IMR-90 (cell line): ENCODE data around the gene RPL36A. TPM values are rescaled to one million over a fixed set of nuclear protein-coding genes. Genes with fewer than 3 reads are reported as not detected.

Experiments
- ATAC-seq: fragments of 200-7000 bp; cut with Tn5 transposase; 2 replicates; pipeline ENCODE4 v1.9.1; 2020; ENCODE audit warnings: low read depth, mild to moderate bottlenecking, moderate library complexity
- BruUV-seq: library from RNA; stranded (reverse); fragments of 400-500 nt; replicated peaks from 2 replicates; lab custom pipeline; 2021; lab: Mats Ljungman, UMichigan
- CTCF ChIA-PET: fragments of 300-600 bp; formaldehyde crosslinking; extraction: SDS; loops from one replicate; lab custom pipeline; 2021; ENCODE audit warnings: antibody characterized with exemption; lab: Yijun Ruan, JAX
- POLR2A ChIA-PET: fragments of 300-600 bp; sonication (Branson Sonifier 250); formaldehyde crosslinking; loops from one replicate; lab custom pipeline; 2022; ENCODE audit warnings: antibody characterized with exemption; ENCODE audit not compliant: unreplicated experiment; lab: Charles Lee
- DNase-seq: peaks from one replicate; pipeline ENCODE4 v3.0.0; 2013
- H2AFZ ChIP-seq: replicated peaks from 2 replicates; pipeline ENCODE3; 2013; ENCODE audit warnings: low read length, mild to moderate bottlenecking; ENCODE audit not compliant: poor library complexity
- H2AK5ac ChIP-seq: 2 replicates; pipeline ENCODE4 v1.6.1; 2013; ENCODE audit warnings: low read depth, low read length, inconsistent platforms
- H2AK9ac ChIP-seq: replicated peaks from 2 replicates; pipeline ENCODE3; 2013; ENCODE audit warnings: mild to moderate bottlenecking, low read depth, low read length, moderate library complexity; ENCODE audit not compliant: poor library complexity
- H2BK120ac ChIP-seq: 2 replicates; pipeline ENCODE4 v1.6.1; 2013; ENCODE audit warnings: low read depth, low read length, inconsistent platforms
- H2BK15ac ChIP-seq: 3 replicates; pipeline ENCODE4 v1.6.1; 2013; ENCODE audit warnings: low read depth, low read length, inconsistent platforms
- H2BK20ac ChIP-seq: 2 replicates; pipeline ENCODE4 v1.6.1; 2013; ENCODE audit warnings: low read depth, mild to moderate bottlenecking, inconsistent platforms, low read length, moderate library complexity
- H2BK5ac ChIP-seq: 2 replicates; pipeline ENCODE4 v1.6.1; 2013; ENCODE audit warnings: mild to moderate bottlenecking, low read depth, low read length, inconsistent platforms; ENCODE audit not compliant: poor library complexity, severe bottlenecking
- H3K14ac ChIP-seq: replicated peaks from 2 replicates; pipeline ENCODE4 v1.6.1; 2013; ENCODE audit warnings: low read depth, low read length, inconsistent platforms
- H3K18ac ChIP-seq: 2 replicates; pipeline ENCODE4 v1.6.1; 2013; ENCODE audit warnings: low read depth, low read length, control low read depth
- H3K23ac ChIP-seq: 2 replicates; pipeline ENCODE4 v1.6.1; 2013; ENCODE audit warnings: low read depth, low read length, inconsistent platforms
- H3K27ac ChIP-seq: 2 replicates; pipeline ENCODE4 v1.5.1; 2013; ENCODE audit warnings: mild to moderate bottlenecking, control low read depth, low read length; ENCODE audit not compliant: insufficient read depth
- H3K27me3 ChIP-seq: 2 replicates; pipeline ENCODE4 v1.6.1; 2013; ENCODE audit warnings: low read length; ENCODE audit not compliant: control insufficient read depth, insufficient read depth
- H3K36me3 ChIP-seq: 2 replicates; pipeline ENCODE4 v1.6.1; 2013; ENCODE audit warnings: low read length, mixed read lengths; ENCODE audit not compliant: control insufficient read depth, insufficient read depth
- H3K4ac ChIP-seq: 2 replicates; pipeline ENCODE4 v1.6.1; 2013; ENCODE audit warnings: low read depth, low read length, inconsistent platforms
- H3K4me1 ChIP-seq: 2 replicates; pipeline ENCODE4 v1.6.1; 2013; ENCODE audit warnings: low read length, mixed read lengths; ENCODE audit not compliant: control insufficient read depth, insufficient read depth
- H3K4me2 ChIP-seq: 2 replicates; pipeline ENCODE4 v1.6.1; 2013; ENCODE audit warnings: low read depth, mild to moderate bottlenecking, control low read depth, low read length, moderate library complexity
- H3K4me3 ChIP-seq: 2 replicates; pipeline ENCODE4 v1.5.1; 2013; ENCODE audit warnings: low read depth, mild to moderate bottlenecking, control low read depth, low read length, moderate library complexity; ENCODE audit not compliant: insufficient read depth
- H3K56ac ChIP-seq: 2 replicates; pipeline ENCODE4 v1.6.1; 2013; ENCODE audit warnings: low read length, inconsistent platforms; ENCODE audit not compliant: insufficient read depth; ENCODE audit errors: extremely low read depth
- H3K79me1 ChIP-seq, 2 experiments: 2 replicates each; pipeline ENCODE4 v1.6.1; 2013; ENCODE audit warnings: low read length in 2 of 2, inconsistent platforms in 1 of 2, low read depth in 1 of 2
- H3K9ac ChIP-seq: 2 replicates; pipeline ENCODE4 v1.6.1; 2013; ENCODE audit warnings: low read depth, low read length, control low read depth
- H3K9me1 ChIP-seq: 2 replicates; pipeline ENCODE4 v1.6.1; 2013; ENCODE audit warnings: low read length, inconsistent platforms; ENCODE audit not compliant: insufficient read depth
- H3K9me3 ChIP-seq: 2 replicates; pipeline ENCODE4 v1.6.1; 2013; ENCODE audit warnings: low read length; ENCODE audit not compliant: control insufficient read depth, insufficient read depth
- H4K20me1 ChIP-seq: 2 replicates; pipeline ENCODE4 v1.6.1; 2013; ENCODE audit warnings: low read length, inconsistent platforms; ENCODE audit not compliant: insufficient read depth
- H4K5ac ChIP-seq: 2 replicates; pipeline ENCODE4 v1.6.1; 2013; ENCODE audit warnings: mild to moderate bottlenecking, low read depth, low read length, control low read depth
- H4K8ac ChIP-seq, 2 experiments: 2 replicates each; pipeline ENCODE4 v1.6.1; 2013; ENCODE audit warnings: low read depth in 2 of 2, low read length in 2 of 2, control low read depth in 1 of 2, inconsistent platforms in 1 of 2
- H4K91ac ChIP-seq: 2 replicates; pipeline ENCODE4 v1.6.1; 2013; ENCODE audit warnings: low read depth, low read length, inconsistent platforms; ENCODE audit not compliant: insufficient read depth
- CTCF ChIP-seq: conservative IDR thresholded peaks from 2 replicates; pipeline ENCODE4 v1.5.1; 2012; ENCODE audit warnings: mild to moderate bottlenecking, low read depth, low read length, improper control_type of control experiment
- ELK1 ChIP-seq: fragments of 150-350 bp; IDR thresholded peaks from 2 replicates; pipeline ENCODE4 v1.6.1; 2016; ENCODE audit warnings: low read depth, mild to moderate bottlenecking, low read length, moderate library complexity, borderline replicate concordance
- MAZ ChIP-seq: IDR thresholded peaks from 2 replicates; pipeline ENCODE4 v1.6.1; 2012; ENCODE audit warnings: low read depth, mild to moderate bottlenecking, low read length, improper control_type of control experiment, moderate library complexity, borderline replicate concordance
- MXI1 ChIP-seq: IDR thresholded peaks from 2 replicates; pipeline ENCODE4 v1.6.1; 2012; ENCODE audit warnings: low read depth, mild to moderate bottlenecking, low read length, moderate library complexity, borderline replicate concordance
- POLR2A ChIP-seq: IDR thresholded peaks from 2 replicates; pipeline ENCODE4 v1.6.1; 2012; ENCODE audit warnings: mild to moderate bottlenecking, low read depth, low read length
- RCOR1 ChIP-seq: IDR thresholded peaks from 2 replicates; pipeline ENCODE4 v1.6.1; 2012; ENCODE audit warnings: mild to moderate bottlenecking, low read length, improper control_type of control experiment; ENCODE audit not compliant: insufficient replicate concordance
- WGBS, 2 experiments: methylation state at CpG; one replicate each; pipeline versions ENCODE4 v1.1.5 to v1.1.7; 2013; ENCODE audit warnings: missing lambda C conversion rate in 2 of 2; ENCODE audit not compliant: insufficient read length in 1 of 2; ENCODE audit errors: extremely low coverage in 2 of 2; 5-methylcytosine and 5-hydroxymethylcytosine counted together
- dilution Hi-C: fragments of 300-500 bp; cut with HindIII; formaldehyde crosslinking; loops from one replicate; pipeline ENCODE4 v1.14.3; 2018; ENCODE audit warnings: low sequenced_read_pairs; ENCODE audit not compliant: unreplicated experiment
- in situ Hi-C: fragments of 300-500 bp; cut with MboI; formaldehyde crosslinking; loops from 3 replicates; pipeline ENCODE4 v1.14.3; 2019; ENCODE audit warnings: low sequenced_read_pairs, inconsistent platforms, mixed read lengths
- intact Hi-C: fragments of 100-400 bp; cut with micrococcal nuclease; formaldehyde crosslinking; loops from 2 replicates; pipeline ENCODE4 v1.10.0; 2022
- polyA plus RNA-seq, 3 experiments: library from polyadenylated mRNA; depleted of rRNA; stranded (reverse); fragments of >200 nt; gene quantifications; 2 replicates each; pipeline ENCODE4 v1.2.3, GENCODE V29; 2012; ENCODE audit warnings: low replicate concordance in 1 of 3
- total RNA-seq: library from RNA; depleted of rRNA; stranded (reverse); fragments of >200 nt; gene quantifications from 2 replicates; pipeline ENCODE4 v1.2.3, GENCODE V29; 2012

RPL36A gene
- total and polyA plus RNA-seq, 2 of the 4 experiments (the other 2 are of a cell fraction): 677 to 2,412 TPM

GRCh38 chrX:101383679-101384205, 7.1 kb upstream of the RPL36A start:
- in situ Hi-C loops: no loop called here

More at GRCh38 chrX:101383679-101384205, 7.1 kb upstream of the RPL36A start:
- ChIA-PET POLR2A (no interaction called here), CTCF (no interaction called here)
- no peaks in the 10 kb centered on the region for H3K4me1 ChIP-seq
- H4K91ac ChIP-seq: no peak overlapping the region
- dilution Hi-C loops (no loop called here), intact Hi-C loops (no loop called here)
- H4K20me1 ChIP-seq: no peaks in the 10 kb centered on the region
- H3K56ac ChIP-seq: no peak overlapping the region
- H2AK5ac ChIP-seq: no peak overlapping the region
- no TSS peak for BruUV-seq
- no peak overlapping the region for H2BK120ac ChIP-seq
- H3K36me3 ChIP-seq: no peaks in the 10 kb centered on the region
- ATAC-seq (no peak), DNase-seq (no peak)
- peaks cover 15% of the 10 kb centered on the region for H3K27me3 ChIP-seq
- no peak overlapping the region for H3K4me2 ChIP-seq
- no peaks in the 10 kb centered on the region for H3K9me1 ChIP-seq
- H3K9ac ChIP-seq: no peak overlapping the region
- no peak overlapping the region for H2BK20ac ChIP-seq
- no peak overlapping the region for H4K8ac ChIP-seq
- no peak overlapping the region for H4K5ac ChIP-seq
- no peak overlapping the region for H2BK15ac ChIP-seq
- no peaks in the 10 kb centered on the region for H3K79me1 ChIP-seq
- H3K14ac ChIP-seq: no peak overlapping the region
- no peak overlapping the region for H3K27ac ChIP-seq
- no peak overlapping the region for H2BK5ac ChIP-seq
- no peaks in the 10 kb centered on the region for H3K9me3 ChIP-seq
- no CpG with 5 or more reads among the region's 4 CpGs for WGBS, 2 experiments
- TF ChIP-seq MAZ (no peak), ELK1 (no peak), RCOR1 (no peak), MXI1 (no peak), POLR2A (no peak), CTCF (no peak)
- H2AFZ ChIP-seq: peak overlapping the region; percentile 43
- H3K4me3 ChIP-seq: no peak overlapping the region
- no peak overlapping the region for H3K18ac ChIP-seq
- H2AK9ac ChIP-seq: no peak overlapping the region
- no peak overlapping the region for H3K4ac ChIP-seq
- no peak overlapping the region for H3K23ac ChIP-seq
